Measurements from ENCODE around the gene TEX13A.
"Not testable (repeated sequence)": the region's sequence is repeated elsewhere in the genome, so short reads cannot be mapped to it uniquely, and the experiment has no call there.

Gene TEX13A, protein sequence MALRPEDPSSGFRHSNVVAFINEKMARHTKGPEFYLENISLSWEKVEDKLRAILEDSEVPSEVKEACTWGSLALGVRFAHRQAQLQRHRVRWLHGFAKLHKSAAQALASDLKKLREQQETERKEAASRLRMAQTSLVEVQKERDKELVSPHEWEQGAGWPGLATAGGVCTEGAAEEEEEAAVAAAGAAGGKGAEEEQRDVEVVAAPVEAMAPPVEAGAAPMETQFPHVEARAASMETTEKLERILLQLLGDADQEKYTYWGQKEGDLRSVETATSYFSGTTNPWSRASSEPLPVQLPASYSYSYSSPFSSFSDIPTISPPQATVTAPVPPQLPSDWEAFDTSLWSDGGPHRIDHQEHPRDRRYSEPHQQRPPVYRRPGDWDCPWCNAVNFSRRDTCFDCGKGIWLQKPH

DNA sequence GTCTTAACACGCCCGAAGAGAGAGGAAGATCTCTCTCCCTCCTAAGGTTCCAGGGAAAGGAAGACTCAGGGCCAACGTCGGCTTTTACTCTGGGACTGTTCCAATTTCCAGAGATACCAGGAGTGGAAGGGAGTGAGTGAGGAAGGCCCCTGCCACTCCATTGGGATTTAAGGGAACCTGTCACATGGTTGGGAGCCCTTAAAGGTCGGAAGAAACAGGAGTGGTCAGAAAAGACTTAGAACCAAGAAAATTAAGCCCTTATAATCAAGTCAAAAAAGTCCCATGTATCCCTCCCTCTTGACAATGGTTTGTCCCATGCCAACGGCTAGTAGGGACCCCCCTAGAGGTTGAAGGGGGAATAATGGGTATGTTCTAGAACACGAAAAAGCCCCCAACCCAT, at the start of gene TEX13A:
TSS of gene TEX13A (minus strand) at position 59 of the 400 bp plus-strand sequence. CDS start 297 bp downstream, outside the sequence.
- DNase-seq (ENCODE audit: low spot score): no peak

DNA sequence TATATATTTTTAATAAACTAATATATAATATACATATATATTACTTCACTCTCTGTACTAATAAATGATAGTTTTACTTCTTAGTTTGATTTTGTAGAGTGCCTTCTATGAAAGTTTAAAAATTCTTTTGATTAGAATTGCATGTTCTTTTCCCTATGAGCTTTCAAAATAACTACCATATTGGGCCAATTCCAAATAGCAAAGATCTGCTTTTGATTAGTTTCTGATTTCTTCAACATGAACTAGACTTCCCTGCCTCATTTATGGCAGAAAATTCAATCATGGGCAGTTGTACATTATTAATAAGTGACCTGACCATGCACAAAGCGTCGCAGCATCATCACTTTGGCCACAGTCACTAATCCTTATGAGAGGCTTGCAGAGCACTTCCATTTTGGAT, 48.9 kb upstream of the TEX13A start:
- no peak for DNase-seq (ENCODE audit: low spot score)

GRCh38 chrX:105267167-105267566, 46.7 kb upstream of the TEX13A start:
- DNase-seq (ENCODE audit: low spot score): no peak

- no peak for DNase-seq (ENCODE audit: low spot score)
Measured at GRCh38 chrX:105266456-105266855, 46.0 kb upstream of the TEX13A start.

DNA sequence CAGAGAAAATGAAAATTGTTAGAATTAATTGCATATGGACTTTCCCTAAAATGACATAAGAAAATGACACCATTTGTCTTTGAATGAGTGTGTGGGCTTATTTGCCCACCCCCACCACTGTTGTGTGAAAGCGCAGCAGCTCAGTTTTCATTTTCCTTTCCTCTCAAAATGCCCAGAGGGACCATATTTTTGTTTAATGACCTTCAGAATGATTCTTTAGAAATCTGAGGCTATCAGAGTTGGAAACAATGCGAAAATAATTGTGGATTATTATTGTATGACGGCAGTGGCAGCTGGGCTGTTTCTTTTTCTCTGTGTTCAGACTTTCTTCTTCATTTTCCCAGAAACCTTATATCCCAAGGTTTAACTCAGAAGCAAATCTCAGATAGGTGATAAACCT, 44.6 kb upstream of the TEX13A start:
- no peak for DNase-seq (ENCODE audit: low spot score)

GRCh38 chrX:105263801-105264200, 43.3 kb upstream of the TEX13A start:
- no peak for DNase-seq (ENCODE audit: low spot score)

GRCh38 chrX:105263171-105263570, 42.7 kb upstream of the TEX13A start:
- no peak for DNase-seq (ENCODE audit: low spot score)

DNA sequence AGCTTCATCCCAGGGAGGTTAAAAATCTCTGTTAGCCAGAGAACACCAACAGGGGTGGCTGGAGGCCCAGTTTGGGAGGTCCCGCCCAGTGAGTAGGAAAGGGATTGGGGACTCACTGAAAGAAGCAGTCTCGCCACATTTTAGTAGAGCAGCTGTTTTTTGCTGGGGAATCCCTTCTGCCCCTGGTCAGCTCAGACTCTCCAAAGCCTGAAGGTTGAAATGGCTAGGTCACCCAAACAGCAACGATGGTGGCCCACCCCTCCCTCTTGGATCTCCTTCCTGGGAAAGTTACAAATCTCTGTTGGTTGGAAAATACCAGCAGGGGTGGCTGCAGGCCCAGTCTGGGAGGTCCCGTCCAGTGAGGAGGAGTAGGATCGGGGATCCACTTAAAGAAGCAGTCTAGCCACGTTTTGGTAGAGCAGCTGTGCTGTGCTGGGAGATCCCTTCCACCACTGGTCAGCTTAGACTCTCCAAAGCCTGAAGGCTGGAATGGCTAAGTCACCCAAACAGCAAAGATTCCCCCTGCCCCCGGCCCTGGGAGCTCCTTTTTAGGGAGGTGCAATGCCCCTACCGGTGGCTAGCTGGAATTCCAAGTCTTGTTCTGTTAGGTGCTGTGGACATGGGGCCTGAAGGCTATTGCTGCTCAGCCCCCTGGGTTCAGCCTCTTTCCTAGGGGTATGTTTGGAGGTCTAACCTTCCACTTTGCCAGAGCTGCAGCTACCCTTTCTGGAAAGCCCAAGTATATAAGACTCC, 40.0 kb upstream of the TEX13A start:
- no peak for DNase-seq (ENCODE audit: low spot score)

- no peak for DNase-seq (ENCODE audit: low spot score)
Measured at GRCh38 chrX:105241056-105241455, 20.6 kb upstream of the TEX13A start.

GRCh38 chrX:105237407-105237806, 16.9 kb upstream of the TEX13A start:
- DNase-seq (ENCODE audit: low spot score): not testable (repeated sequence)

DNA sequence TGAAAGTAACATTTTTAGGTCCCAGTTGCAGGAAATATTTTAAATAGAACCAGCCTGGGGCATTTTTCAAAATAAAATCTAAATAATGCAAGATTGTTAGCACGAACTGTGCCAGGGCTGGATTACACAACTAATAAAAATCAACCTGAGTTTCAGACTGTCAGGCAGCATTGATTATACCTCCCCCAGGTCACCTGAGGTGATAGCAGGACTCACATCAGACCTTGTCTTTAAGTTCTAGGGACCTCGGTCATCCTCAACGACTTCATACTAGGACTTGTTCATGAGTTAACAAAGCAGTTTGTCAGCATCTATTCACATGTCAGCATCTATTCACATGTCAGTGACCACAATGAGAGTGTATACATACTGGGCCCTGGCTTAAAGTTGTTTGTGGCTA, 8.7 kb upstream of the TEX13A start:
- DNase-seq (ENCODE audit: low spot score): no peak

DNA sequence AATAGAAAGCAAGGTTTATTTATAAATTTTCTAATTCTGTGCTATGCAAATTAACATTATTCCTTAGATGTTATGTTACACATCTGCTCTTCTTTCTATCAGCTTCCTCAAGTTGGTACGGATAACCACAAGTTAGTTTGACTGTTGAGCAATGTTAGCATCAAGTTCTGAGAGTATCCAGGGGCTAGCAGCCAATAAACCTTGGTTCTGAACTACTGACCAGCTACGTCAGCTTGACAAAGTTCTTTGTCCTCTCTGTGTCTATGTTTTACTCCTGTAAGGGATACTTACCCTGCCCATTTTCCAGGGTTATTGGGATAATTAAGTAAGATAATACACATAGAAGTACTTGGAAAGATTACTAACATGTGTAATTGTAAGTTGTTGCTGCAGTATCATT, 8.1 kb upstream of the TEX13A start:
- DNase-seq (ENCODE audit: low spot score): no peak

DNA sequence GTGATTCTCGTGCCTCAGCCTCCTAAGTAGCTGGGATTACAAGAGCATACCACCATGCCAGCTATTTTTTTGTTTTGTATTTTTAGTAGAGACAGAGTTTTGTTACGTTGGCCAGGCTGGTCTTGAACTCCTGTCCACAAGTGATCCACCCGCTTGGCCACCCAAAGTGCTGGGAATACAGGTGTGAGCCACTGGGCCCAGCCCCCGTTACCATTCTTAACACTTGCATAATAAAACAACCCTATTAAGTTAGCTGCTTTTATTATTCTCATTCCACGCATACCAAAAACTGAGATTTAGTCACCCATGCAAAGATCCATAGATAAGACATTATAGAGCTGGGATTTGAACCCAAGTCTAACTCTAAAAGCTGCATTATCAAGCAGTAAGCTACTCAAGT, 6.0 kb upstream of the TEX13A start:
- no peak for DNase-seq (ENCODE audit: low spot score)

GRCh38 chrX:105221374-105221773, 880 bp upstream of the TEX13A start:
- DNase-seq (ENCODE audit: low spot score): no peak

DNA sequence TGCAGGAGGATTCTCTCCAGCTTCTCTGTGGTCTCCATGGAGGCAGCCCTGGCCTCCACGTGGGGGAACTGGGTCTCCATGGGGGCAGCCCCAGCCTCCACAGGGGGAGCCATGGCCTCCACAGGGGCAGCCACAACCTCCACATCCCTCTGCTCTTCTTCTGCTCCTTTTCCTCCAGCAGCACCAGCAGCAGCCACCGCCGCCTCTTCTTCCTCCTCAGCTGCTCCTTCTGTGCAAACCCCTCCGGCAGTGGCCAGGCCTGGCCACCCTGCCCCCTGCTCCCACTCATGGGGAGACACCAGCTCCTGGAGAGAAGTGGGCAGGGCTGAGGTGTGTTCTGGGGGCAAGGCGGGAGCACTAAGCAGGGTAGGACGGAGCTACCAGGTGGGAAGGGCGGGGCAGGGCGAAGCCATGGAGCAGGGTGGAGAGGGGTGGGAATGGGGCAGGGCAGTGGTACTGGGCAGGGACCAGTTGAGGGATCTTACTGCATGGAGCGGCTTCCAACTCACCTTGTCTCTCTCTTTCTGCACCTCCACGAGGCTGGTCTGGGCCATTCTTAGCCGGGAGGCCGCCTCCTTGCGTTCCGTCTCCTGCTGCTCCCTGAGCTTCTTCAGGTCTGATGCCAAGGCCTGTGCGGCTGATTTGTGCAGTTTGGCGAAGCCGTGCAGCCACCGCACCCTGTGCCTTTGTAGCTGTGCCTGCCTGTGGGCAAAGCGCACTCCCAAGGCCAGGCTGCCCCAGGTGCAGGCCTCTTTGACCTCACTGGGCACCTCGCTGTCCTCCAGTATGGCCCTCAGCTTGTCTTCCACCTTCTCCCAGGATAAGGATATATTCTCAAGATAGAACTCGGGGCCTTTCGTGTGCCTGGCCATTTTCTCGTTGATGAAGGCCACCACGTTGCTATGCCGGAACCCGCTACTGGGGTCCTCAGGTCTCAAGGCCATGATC, 766 bp downstream of the TEX13A start:
- no peak for DNase-seq (ENCODE audit: low spot score)

GRCh38 chrX:105211066-105211575, 9.4 kb downstream of the TEX13A start:
- no peak for DNase-seq (ENCODE audit: low spot score)

DNA sequence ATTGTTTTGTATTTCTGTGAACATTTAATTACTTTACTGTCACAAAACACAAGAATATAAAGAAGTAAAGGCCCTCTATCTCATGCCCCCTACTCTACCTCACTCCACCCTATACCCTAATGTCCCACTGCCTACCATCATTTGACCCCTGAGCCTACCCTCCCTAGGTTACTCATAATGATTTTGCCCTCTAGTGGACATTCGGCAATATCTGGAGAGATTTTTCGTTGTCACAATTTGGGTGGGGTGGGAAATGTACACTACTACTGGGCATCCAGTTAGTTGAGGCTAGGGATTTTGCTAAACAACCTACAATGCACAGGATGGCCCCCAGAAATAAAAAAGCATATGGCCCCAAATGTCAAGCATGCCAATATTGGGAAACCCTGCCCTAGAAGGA, 10.2 kb downstream of the TEX13A start:
- no peak for DNase-seq (ENCODE audit: low spot score)

DNA sequence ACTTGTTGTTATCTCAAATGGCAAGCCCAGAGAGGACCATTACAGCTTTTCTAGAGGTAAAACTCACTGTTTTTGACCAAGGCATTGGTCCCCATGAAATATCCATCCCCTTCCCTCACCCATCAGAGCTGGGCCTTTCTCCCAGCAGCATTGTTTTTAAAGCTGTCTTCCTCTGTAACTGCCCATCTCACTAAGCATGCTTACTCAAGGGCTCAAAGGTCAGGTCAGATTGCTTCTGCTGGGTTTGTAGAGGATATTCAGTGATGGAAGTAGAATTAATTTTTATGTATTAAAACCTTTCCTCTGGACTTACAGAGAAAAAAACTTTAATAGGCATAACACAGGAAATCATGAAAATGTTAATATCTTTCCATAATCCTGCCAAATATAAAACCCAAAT, 11.1 kb downstream of the TEX13A start:
- DNase-seq (ENCODE audit: low spot score): no peak

DNA sequence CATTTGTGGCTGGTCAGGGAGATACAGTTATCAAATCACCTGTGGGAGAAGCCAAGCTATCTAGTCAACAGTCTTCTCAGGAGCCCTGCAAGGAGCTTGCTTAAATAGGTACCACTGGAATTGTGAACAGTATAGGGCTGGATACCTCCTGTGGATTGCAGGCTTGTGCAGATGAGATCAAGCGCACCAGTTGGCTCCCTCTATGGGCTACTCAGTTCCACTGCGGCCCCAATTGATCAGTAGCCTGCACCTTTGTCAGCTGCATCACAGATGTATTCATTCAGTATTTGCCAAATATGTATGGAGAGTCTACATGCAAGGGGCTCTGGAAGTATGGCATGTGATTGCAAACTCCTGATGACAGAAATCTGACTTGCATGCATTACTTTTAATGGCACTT, 28.6 kb downstream of the TEX13A start:
- DNase-seq (ENCODE audit: low spot score): peak; percentile 6

DNA sequence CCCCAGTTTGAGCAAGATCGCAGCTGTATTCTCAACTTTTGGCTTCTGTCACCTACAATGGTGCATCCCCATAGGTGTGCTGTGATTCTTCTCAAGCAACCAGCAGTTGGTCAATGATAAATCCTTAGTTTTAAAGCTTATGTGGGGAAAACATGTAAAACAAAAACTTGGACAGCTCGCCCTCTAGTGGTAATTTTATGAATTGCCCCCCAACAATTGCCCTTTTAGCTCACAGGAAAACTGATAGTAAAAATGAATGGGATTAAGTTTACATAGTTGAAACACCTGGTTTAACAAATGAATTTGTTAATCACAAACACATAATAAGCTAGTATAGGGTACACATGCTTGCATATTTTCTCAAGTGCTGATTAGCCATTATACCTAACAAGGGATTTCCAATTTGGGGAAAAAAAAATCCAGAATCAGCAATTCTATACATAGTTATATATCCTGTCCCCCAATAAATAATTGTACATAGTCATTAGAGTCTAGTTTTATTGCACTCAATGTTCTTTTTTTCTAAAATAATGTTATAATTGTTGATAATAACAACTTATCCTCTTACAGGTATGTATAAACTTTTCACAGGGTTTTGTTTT, 30.1 kb downstream of the TEX13A start:
- DNase-seq (ENCODE audit: low spot score): no peak

- no peak for DNase-seq (ENCODE audit: low spot score)
Measured at GRCh38 chrX:105189093-105189492, 31.4 kb downstream of the TEX13A start.

DNA sequence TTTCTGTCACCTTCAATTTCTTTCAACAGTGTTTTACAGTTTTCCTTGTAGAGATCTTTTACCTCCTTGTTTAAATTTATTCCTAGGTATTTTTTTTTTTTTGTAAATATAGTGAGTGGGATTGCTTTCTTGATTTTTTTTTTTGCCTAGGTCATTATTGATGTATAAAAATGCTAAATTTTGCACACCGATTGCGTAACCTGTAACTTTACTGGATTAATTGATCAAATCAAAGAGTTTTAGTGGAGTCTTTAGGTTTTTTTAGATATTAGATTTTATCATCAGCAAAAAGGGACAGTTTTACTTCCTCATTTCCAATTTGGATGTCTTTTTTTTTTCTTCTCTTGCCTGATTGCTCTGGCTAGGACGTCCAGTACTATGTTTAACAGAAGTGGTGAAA, 40.9 kb downstream of the TEX13A start:
- no peak for DNase-seq (ENCODE audit: low spot score)

All from HuH-7.5 (cell line).